CD4-positive, alpha-beta T cell treated with Interleukin-4 for 4 hours (primary cell): ENCODE measurements around the gene ERAL1.

Source experiments
- DNase-seq: peaks from one replicate; pipeline ENCODE4 v3.0.0-alpha.2; 2020

Gene ERAL1

GRCh38 chr17:28880572-28880945 is 25.7 kb downstream of the ERAL1 start:
- no peak for DNase-seq

DNA sequence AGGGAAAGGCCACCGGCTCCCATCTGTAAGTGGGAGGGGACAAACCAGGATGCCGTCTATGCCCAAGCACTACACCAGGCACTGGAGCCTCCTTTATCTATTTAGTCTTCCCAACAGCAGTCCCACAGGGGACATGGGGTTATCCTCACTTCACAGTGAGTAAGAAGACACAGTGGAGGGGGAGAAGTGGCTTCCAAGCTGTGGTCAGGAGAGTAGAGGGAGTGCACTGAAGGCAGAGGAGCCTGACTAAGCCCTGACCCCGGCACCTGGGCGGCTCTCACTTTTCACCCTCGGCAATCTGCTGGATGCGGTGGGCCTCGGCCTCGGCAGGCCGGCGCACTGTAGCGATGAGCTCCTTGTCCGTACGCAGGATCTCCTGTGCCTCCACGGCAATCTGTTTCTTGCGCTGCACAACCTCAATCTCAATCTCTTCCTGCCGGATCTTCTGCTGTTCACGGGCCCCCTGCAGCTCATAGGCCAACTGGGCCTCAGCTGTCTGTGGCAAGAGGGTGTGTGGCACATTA is 26.8 kb downstream of the ERAL1 start:
- no peak for DNase-seq

DNA sequence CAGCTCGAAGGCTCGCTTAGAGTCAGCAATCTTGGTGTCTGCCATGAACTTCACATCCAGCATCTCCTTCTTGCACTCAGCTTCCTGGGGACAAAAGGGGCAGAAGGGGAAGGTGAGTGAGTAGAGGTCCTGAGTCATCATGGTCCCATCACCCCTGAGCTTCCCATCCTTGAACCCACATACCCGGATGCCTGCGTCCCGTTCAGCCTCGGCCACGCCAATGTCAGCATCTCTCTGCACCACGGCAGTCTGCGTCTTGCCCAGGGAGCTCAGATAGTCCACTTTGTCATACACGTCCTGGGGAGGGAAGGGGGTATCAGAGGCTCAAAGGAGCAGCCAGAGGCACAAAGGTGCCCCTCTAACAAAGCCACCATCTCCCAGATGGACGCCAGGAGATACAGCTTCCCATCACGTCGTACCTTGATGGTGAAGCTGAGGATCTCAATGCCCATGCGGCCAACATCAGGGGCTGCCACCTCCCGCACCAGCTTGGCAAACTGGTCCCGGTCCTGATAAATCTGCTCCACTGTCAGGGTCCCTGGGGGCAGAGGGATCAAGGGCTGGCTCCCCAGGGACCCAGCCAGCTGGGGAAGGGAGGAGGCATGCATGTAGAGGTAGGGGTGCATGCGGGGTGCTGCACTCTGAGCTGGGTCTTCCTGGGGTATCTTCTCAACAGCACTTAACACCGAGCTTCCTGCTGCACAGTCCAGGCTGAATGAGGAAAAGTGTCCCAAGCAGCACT is 27.5 kb downstream of the ERAL1 start:
- DNase-seq = no peak

- no peak for DNase-seq
Observed at GRCh38 chr17:28883967-28884702, 29.3 kb downstream of the ERAL1 start.

DNA sequence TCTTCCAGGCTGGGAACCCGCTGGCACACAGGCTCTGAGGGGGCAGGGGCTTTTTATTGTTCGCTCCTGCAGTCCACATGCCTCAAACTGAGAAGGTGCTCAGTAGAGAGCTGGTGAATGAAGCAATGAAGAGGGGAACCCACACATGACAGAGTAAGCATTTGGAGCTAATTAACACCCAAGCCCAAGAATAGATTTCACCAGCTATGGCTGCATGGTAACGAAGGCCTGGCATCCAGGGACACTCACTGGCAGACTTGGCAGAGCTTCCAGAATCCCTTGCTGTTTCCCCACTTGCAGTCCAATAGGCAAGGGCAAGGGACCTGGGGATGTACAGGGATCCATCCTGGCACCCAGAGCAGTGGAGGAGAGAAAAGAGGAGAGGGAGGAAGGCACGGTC is 30.5 kb downstream of the ERAL1 start:
- no peak for DNase-seq

- no peak for DNase-seq
Observed at GRCh38 chr17:28885951-28886350, 31.1 kb downstream of the ERAL1 start.

- DNase-seq = no peak
Observed at GRCh38 chr17:28887871-28888471, 33.2 kb downstream of the ERAL1 start.

DNA sequence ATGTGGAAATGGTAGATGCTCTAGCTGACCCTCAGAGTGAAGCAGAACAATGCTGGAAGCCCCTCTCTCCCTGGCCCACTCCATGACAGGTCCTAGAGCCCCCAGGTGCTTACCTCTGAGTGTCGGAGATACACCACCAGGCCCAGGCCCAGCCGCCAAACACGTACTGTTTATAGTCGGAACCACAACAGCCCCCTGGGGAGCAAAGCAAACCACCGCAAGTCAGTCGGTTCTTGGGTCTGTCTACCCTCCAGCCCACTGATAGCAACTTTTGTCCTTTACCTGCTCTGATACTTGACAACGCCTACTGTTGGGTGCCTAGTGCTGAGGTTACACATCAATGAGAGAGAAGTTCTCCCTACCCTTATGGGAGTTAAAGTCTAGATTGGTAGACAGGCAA is 34.0 kb downstream of the ERAL1 start:
- DNase-seq = no peak

DNA sequence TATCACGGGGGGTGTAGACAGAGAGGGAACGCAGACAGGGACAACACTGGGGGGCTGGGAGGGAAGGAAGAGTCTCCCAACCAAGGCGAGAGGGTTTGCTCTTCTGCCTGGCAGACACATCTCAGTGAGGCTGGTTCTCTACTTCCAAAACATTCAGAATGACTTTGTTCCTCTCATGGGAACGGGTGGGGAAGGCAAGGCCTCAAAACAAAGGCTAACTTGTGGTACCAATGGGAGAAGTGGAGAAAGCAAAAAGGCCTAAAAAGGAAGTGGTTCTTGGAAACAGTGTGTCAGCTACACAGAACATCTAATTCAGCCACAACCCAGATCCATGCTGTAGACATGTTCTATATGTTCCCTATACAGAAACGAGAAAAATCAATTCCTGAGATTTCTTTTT is 35.2 kb downstream of the ERAL1 start:
- DNase-seq = no peak

DNA sequence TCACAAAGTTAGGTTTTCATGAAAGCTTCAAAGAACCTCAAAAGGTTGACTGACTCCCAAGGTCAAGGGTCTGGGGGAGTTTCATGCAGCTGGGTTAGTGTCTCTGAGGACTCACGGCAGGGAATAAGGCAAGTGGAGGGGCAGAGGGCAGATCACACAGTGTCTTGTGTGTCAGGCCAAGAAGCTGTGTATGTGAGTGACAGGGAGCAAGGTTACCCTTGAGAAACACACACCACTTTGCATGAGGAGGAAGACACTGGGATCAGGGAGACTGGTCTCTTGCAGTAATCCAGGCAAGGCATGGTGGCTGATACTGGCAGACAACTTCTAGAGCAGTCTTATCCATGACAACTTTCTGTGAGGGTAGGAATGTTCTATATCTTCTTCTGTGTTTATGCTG is 36.4 kb downstream of the ERAL1 start:
- no peak for DNase-seq

DNA sequence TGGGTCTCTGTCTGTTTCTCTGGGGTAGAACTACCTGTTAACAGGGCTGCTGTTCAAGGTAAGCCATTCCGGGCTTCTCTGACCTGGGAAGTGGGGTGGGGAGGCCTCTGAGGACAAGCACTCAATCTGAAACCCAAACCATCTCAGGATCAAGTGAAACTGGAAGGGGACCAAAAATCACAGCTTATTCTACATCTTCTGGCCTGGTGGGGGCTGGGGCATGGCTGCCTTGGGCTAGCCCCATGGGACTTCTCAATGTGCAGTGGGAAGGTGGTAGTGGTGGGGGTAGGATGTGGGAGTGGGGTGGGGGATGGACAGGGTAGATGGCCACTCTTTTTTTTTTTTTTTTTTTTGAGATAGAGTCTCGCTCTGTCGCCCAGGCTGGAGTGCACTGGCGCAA is 37.2 kb downstream of the ERAL1 start:
- DNase-seq = no peak

DNA sequence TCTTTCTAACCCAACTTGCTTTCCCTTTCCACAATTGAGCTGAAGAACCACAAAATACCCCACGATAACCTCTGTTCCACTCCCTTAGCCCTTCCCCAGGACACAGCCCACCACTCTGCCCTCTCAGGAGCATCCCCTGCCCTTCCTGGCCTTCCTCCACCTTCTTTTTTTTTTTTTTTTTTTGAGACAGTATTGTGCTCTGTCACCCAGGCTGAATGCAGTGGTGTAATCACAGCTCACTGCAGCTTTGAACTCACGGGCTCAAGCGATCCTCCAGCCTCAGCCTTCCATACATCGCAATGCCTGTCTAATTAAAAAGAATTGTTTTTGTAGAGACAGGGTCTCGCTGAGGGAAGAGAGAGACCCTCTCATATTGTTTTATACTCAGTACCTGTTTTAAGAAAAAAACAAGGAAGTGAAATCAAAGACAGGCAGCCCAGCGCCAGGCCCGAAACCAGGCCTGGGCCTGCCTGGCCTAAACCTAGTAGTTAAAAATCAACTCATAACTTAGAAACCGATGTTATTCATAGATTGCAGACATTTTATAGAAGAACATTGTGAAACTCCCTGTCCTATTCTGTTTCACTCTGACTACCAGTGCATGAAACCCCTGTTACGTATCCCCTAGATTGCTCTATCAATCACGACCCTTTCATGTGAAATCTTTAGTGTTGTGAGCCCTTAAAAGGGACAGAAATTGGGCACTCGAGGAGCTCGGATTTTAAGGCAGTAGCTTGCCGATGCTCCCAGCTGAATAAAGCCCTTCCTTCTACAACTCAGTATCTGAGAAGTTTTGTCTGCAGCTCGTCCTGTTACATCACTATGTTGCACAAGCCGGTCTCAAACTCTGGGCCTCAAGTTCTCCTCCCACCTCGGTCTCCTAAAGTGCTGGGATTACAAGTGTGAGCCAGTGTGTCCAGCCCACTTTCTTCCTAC is 38.7 kb downstream of the ERAL1 start:
- DNase-seq = peak; percentile 15

GRCh38 chr17:28895794-28896447 is 41.1 kb downstream of the ERAL1 start:
- no peak for DNase-seq

- no peak for DNase-seq
Observed at GRCh38 chr17:28896491-28896883, 41.7 kb downstream of the ERAL1 start.

DNA sequence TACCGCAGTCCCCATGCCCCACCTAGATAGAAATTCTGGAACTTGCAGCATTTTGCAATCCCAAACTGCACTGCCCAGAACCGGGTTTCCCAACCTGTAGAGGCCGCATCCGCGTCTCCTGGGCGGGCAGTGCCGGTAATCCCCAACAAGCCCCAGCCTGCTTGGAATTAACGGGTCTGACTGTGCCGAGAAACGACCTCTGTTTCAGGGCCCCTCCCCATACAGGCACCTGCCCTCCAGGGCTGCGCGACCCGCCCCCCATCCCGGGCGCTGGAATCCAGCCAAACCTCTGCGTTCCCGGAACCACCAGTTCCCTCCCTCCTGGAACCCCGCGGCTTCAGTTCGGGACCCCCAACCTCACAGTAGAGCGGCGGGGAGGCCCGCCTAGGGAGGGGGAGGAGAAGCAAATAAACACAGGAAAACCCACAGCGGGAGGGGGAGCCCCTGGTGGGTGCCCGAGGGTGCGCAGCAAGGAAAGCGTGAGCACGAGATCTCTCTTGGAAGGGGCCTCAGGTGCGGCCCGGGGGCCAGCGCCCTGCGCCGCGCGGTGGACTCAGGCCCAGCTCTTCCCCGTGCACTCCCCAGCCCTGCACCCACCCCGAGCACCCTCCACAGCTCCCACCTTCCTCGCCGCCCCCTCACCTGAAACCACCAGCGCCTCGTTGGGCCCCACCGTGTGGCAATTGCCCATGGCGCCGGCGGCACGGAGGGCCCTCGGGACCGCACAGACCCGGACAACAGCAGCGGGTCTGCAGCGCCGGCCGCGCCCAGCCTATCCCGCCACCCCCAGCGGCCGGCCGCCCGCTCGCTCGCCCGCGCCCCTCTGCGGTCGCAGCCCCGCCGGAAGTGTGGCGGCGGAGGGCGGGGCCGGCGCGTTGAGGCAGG is 42.3 kb downstream of the ERAL1 start, which contains the start of gene FLOT2:
Gene FLOT2 (minus strand): TSS at position 850 of the 885 bp plus-strand sequence. CDS start 159 bp downstream, at position 691.
- DNase-seq = peak; percentile 66

DNA sequence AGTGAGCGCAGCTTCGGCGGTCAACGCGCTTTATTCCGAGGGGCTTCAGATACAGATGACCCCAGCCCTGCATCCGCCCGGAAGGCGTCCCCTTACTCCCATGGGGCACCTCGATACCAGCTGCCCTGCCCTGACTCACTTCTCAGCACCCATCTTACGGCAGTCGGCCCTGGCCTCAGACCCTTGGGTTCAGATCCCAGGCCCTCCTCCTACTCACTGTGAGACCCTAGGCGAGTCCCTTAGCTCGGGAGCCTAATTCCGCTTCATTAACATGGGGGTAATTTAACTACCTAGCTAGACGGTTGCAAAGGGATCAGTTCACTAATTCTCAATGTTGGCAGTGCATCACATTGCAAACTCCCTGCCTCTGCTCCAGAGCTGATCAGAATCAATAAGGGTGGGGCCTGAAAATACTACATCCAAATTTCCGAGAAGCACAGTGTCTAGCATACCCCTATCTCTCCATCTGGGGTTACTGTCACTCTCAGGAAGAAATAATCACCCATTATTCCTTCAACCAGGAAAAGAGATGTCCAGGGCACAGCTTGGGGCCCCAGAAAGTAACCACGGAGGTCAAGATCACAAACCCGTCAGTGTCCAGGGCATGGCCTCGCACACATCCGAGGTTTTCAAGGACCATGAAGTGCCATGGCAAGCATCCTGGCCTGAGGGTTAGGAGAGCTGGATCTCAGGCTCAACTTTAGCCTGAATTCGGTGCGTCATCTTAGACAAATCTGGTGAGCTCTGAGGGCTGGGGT is 43.1 kb downstream of the ERAL1 start:
- peak; percentile 42 for DNase-seq

- no peak for DNase-seq
Observed at GRCh38 chr17:28898527-28898955, 43.7 kb downstream of the ERAL1 start.

DNA sequence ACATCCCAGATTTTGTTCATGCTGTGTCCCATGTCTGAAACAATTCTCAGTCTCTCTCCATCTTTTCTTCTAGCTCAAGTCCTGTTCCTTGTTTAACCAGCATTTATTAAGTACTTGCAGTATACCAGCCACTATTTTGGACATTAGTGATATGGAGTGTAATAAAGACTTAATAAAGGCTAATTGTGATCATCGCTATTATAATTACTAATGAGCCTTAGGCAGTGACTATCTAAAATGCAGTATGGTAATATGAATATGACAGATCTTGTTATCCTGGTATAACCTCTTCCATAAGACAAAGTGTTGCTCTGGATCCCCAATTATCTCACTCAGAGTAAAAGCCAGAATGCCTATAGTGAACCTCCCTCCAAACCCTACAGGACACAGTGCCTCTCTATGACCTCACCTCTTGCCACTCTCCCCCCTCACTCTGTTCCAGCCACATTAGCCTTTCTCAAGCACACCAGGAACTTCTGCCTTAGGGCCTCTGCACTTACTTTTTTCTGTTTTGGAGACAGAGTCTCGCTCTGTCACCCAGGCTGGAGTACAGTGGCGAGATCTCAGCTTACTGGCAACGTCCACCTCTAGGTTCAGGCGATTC is 44.5 kb downstream of the ERAL1 start:
- no peak for DNase-seq

- no peak for DNase-seq
Observed at GRCh38 chr17:28900986-28901726, 46.3 kb downstream of the ERAL1 start.
